ENCODE data around the gene SNX24. TPM values are rescaled to one million over a fixed set of nuclear protein-coding genes. Genes with fewer than 3 reads are reported as not detected.

The SNX24 gene, protein sequence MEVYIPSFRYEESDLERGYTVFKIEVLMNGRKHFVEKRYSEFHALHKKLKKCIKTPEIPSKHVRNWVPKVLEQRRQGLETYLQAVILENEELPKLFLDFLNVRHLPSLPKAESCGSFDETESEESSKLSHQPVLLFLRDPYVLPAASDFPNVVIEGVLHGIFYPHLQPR
- total RNA-seq (2022) (16.1 and 23.5 TPM in 2 replicates), Bru-seq, nascent RNA (percentile 73 among the genes with signal in this experiment), BruChase-seq, experiment 1, labeled RNA remaining after a 6-hour chase (percentile 63 among the genes with signal in this experiment), BruChase-seq, experiment 2, labeled RNA remaining after a 2-hour chase (percentile 66 among the genes with signal in this experiment)
- long read RNA-seq, transcript SNX24-201 (7 exons, 2,158 nt), result major isoform, 15 of 23 reads
- long read RNA-seq, partial matches to known transcripts, result 0 of 23 reads
- long read RNA-seq, other reads (novel, unspliced or antisense), result 5 of 23 reads

DNA sequence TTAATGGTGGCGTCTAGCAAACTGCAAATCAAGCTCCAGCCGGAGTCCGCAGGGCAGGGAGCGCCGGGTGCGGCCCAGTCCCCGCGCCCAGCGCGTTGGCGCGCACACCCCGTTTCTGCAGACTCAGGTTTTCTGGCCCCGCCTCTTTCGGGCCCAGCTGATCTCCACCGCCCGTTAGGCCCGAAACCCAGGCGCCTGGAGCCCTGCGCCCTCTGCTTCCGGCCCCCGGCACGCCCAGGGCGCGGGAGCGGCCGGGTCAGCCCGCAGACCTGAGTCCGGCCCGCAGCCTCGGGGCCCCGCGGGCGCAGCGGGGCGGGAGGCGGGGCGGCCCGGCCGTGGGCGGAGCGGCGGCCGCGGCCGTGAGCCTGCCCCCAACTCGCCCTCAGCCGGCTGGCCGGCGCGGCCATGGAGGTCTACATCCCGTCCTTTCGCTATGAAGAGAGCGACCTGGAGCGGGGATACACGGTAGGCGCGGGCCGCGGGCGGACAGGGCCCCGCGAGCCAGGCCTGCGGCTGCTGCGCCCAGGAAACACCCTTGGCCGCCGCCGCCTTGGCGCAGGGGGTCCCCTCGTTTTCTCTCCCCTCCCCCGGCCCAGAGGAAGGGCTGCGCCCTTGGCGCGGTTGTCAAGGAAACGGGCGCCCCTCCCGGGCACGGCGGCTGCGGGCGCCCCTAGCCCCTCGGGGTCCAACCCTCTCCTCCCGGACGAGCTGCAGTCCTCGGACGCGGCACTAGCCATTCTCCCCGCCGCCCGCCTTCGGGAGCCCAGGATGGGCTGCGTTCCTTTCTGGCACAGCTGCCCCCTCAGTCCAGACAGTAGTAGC, at the start of gene SNX24:
SNX24 (plus strand) TSS at position 385 of the 822 bp plus-strand sequence; CDS start at position 406, 21 bp downstream.
- Mint-ChIP-seq H3K4me1 (ENCODE audit: low read depth, unreplicated experiment) (peaks cover 41% of the 10 kb centered on the region), H3K4me3 (ENCODE audit: low read depth, unreplicated experiment) (peak within 1 kb of the TSS; percentile 84), H3K9me3 (ENCODE audit: low read depth, unreplicated experiment) (no peaks in the 10 kb centered on the region), H3K27me3 (ENCODE audit: unreplicated experiment) (no peaks in the 10 kb centered on the region), H3K36me3 (ENCODE audit: insufficient read depth, unreplicated experiment) (peaks cover 28% of the 10 kb centered on the region), H3K27ac (ENCODE audit: unreplicated experiment) (peak within 1 kb of the TSS; percentile 88)
- TF ChIP-seq, protein P1, sequence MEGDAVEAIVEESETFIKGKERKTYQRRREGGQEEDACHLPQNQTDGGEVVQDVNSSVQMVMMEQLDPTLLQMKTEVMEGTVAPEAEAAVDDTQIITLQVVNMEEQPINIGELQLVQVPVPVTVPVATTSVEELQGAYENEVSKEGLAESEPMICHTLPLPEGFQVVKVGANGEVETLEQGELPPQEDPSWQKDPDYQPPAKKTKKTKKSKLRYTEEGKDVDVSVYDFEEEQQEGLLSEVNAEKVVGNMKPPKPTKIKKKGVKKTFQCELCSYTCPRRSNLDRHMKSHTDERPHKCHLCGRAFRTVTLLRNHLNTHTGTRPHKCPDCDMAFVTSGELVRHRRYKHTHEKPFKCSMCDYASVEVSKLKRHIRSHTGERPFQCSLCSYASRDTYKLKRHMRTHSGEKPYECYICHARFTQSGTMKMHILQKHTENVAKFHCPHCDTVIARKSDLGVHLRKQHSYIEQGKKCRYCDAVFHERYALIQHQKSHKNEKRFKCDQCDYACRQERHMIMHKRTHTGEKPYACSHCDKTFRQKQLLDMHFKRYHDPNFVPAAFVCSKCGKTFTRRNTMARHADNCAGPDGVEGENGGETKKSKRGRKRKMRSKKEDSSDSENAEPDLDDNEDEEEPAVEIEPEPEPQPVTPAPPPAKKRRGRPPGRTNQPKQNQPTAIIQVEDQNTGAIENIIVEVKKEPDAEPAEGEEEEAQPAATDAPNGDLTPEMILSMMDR (IDR thresholded peaks at IDR 0.05; ENCODE audit: unreplicated experiment), result no peak
- CTCF ChIA-PET, result interaction anchor here (0.9 to 1.1 kb wide), 4 partner anchors 86 to 668 kb away, joined by 3 read pairs; no protein-coding TSS in a partner anchor
- peak; percentile 85 for DNase-seq
- no TSS peak for BruUV-seq (replicated peaks)
- intact Hi-C loops (cut with micrococcal nuclease; ENCODE audit: unreplicated experiment), result loop anchor here (2.0 to 5.0 kb wide), 3 partner anchors 69 to 192 kb away; partner anchors contain the start of gene PPIC

DNA sequence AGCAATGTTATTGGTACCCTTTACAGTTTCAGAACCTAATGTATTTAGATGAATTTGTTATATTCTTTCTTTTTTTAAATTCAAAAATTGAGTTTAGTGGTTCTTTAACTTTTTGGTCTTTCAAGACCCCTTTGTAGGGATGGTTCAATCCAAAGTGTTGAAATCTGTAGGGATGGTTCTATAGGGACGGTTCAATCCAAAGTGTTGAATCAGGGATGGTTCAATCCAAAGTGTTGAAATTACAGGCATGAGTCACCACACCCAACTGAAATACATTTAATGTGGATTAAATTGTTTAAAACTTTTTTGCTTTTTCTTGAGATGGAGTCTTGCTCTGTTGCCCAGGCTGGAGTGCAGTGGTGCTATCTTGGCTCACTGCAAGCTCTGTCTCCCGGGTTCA, 39.9 kb upstream of the SNX24 start:
- H3K36me3 Mint-ChIP-seq (ENCODE audit: insufficient read depth, unreplicated experiment), result peaks cover 11% of the 10 kb centered on the region
- H3K27ac Mint-ChIP-seq (ENCODE audit: unreplicated experiment), result no peak overlapping the region
- no peaks in the 10 kb centered on the region for H3K27me3 Mint-ChIP-seq (ENCODE audit: unreplicated experiment)
- TF ChIP-seq, protein P1 (IDR thresholded peaks at IDR 0.05; ENCODE audit: unreplicated experiment), result no peak
- no peaks in the 10 kb centered on the region for H3K9me3 Mint-ChIP-seq (ENCODE audit: low read depth, unreplicated experiment)
- no peak overlapping the region for H3K4me3 Mint-ChIP-seq (ENCODE audit: low read depth, unreplicated experiment)
- intact Hi-C loops (cut with micrococcal nuclease; ENCODE audit: unreplicated experiment), result no loop called here
- no peak for DNase-seq
- BruUV-seq (replicated peaks), result no TSS peak
- CTCF ChIA-PET, result interaction anchor here (0.7 kb wide), 1 partner anchor 60 kb away, joined by 3 read pairs; no protein-coding TSS in a partner anchor
- H3K4me1 Mint-ChIP-seq (ENCODE audit: low read depth, unreplicated experiment), result no peaks in the 10 kb centered on the region

DNA sequence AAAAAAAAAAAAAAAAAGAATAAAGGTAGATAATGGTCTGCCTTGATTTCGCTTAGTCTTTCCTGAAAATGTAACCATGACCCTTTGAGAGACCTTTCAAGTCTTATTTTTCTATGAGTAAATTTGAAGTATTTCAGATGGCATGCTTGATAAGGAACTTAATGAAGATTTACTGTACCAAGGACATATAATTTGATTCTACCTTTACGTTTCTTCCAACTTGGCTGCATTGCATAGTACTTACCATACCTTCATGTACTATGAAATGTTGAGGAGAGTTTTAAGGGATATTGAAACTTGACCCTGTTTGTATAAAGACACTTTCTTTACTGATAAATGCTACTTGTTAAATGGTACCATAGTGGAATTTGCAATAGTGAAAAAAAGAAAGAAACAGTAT, 35.0 kb upstream of the SNX24 start:
- Mint-ChIP-seq H3K27me3 (ENCODE audit: unreplicated experiment) (no peaks in the 10 kb centered on the region), H3K4me1 (ENCODE audit: low read depth, unreplicated experiment) (no peaks in the 10 kb centered on the region), H3K27ac (ENCODE audit: unreplicated experiment) (no peak overlapping the region), H3K4me3 (ENCODE audit: low read depth, unreplicated experiment) (no peak overlapping the region), H3K9me3 (ENCODE audit: low read depth, unreplicated experiment) (no peaks in the 10 kb centered on the region), H3K36me3 (ENCODE audit: insufficient read depth, unreplicated experiment) (no peaks in the 10 kb centered on the region)
- CTCF ChIA-PET, result no interaction called here
- TF ChIP-seq, protein P1 (IDR thresholded peaks at IDR 0.05; ENCODE audit: unreplicated experiment), result no peak
- BruUV-seq (replicated peaks), result no TSS peak
- intact Hi-C loops (cut with micrococcal nuclease; ENCODE audit: unreplicated experiment), result no loop called here
- no peak for DNase-seq

DNA sequence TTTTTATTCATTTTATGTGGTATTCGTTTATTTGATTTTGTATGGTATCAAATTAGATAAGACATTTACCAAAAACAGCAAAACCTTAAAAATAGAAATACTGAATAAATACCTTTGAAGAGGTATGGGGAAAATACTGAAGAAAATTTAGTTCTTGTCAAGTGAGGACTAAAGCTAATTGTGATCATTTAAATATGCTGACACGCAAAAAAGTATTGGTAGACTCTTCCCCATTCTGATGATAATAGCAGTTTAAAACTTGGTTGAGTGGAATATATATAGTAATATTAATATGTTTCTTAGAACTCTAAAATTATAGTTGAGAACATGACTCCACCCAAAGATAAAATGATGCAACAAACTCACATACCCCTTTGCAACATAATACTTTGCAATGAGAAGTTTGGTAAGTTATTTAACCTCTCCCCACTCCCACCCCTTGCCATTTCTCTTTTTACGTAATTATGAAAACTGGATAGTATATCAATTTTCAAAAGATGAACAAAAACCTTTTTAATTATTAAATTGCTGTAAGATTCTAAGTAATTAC, 30.1 kb upstream of the SNX24 start:
- no TSS peak for BruUV-seq (replicated peaks)

More for the DNA sequence above, 30.1 kb upstream of the SNX24 start:
- DNase-seq, result no peak
- CTCF ChIA-PET, result no interaction called here
- Mint-ChIP-seq H3K27ac (ENCODE audit: unreplicated experiment) (no peak overlapping the region), H3K9me3 (ENCODE audit: low read depth, unreplicated experiment) (no peaks in the 10 kb centered on the region), H3K27me3 (ENCODE audit: unreplicated experiment) (no peaks in the 10 kb centered on the region), H3K36me3 (ENCODE audit: insufficient read depth, unreplicated experiment) (peaks cover 10% of the 10 kb centered on the region), H3K4me3 (ENCODE audit: low read depth, unreplicated experiment) (no peak overlapping the region), H3K4me1 (ENCODE audit: low read depth, unreplicated experiment) (no peaks in the 10 kb centered on the region)
- TF ChIP-seq, protein P1 (IDR thresholded peaks at IDR 0.05; ENCODE audit: unreplicated experiment), result no peak
- intact Hi-C loops (cut with micrococcal nuclease; ENCODE audit: unreplicated experiment), result no loop called here
